Measurements from ENCODE around the gene NPAS2.

GRCh38 chr2:100812116-100812515, 7.8 kb upstream of the NPAS2 start:
- TF ChIP-seq CTCF (IDR thresholded peaks at IDR 0.05 in 2 of 3, conservative IDR thresholded peaks at IDR 0.05 in 1 of 3; ENCODE audit: borderline replicate concordance in 1 of 3, insufficient read depth in 1 of 3, low read depth in 2 of 3, low read length in 2 of 3): no peak
- no peak for TF ChIP-seq POLR2A (IDR thresholded peaks at IDR 0.05; ENCODE audit: borderline replicate concordance, extremely low read depth, insufficient read depth, insufficient read length)
- TF ChIP-seq EGR1 (IDR thresholded peaks at IDR 0.05; ENCODE audit: low read depth): no peak
- TF ChIP-seq ZBTB33 (IDR thresholded peaks at IDR 0.05; ENCODE audit: extremely low read depth, insufficient replicate concordance, low read length): no peak
- TF ChIP-seq CEBPB (IDR thresholded peaks at IDR 0.05; ENCODE audit: low read depth): no peak

Data from HCT116 (cell line).